ENCODE results near the gene RDH13.
"Not testable (repeated sequence)": the region's sequence is repeated elsewhere in the genome, so short reads cannot be mapped to it uniquely, and the experiment has no call there.

Gene RDH13

DNA sequence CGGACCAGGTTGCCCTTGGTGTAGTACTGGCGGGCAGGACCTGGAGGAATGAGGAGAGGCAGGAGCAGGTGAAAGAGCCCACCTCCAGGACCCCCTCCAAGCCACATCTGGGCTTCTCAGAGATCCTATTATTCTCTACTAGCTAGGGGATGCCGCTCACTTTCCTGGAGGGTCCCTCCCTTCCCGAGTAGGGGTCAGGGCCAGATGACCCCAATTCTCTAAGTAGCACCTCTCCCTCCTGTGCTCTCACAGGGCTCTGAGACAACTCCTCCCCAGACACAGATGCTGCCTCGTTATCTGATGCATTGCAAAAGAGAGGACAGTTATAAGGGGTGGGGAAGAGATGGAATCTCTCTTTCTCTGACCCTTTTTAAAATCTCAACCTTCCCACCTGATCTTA is 47.8 kb downstream of the RDH13 start:
- DNase-seq (ENCODE audit: low read depth): no peak

DNA sequence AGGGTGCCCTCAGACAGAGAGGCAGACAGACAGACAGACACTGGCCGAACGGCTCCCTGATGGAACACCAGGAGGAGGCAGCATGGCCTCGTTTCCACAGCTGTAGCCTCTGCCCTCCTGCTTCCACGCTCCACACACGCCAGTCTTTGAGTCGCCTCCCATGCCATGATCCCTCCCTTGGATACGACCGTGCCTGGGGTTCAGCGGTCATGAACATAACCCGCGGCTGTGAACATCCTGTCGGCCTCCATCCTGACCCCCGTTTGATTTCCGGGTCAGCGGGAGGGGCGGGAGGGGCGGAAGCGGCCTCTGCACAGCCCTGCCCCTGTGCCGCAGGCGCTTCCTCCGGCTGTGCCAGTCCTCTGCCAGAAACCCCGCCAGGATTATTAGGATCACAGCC is 48.2 kb downstream of the RDH13 start:
- DNase-seq (ENCODE audit: low read depth): no peak

DNA sequence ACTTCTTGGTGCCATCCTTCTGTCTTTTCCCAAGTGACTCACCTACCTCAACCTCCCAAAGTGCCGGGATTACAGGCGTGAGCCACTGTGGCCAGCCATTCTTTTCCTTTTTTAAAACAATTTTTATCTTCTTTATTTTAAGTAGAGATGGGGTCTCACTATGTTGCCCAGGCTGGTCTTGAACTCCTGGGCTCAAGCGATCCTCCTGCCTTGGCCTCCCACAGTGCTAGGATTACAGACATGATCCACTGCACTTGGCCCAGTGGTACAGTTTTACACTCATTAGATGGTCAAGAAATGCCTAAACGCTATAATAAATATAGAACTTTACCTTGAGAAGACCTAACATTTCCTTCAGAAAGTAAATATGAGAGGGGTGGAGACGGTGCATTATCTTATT is 49.4 kb downstream of the RDH13 start:
- DNase-seq (ENCODE audit: low read depth): no peak

DNA sequence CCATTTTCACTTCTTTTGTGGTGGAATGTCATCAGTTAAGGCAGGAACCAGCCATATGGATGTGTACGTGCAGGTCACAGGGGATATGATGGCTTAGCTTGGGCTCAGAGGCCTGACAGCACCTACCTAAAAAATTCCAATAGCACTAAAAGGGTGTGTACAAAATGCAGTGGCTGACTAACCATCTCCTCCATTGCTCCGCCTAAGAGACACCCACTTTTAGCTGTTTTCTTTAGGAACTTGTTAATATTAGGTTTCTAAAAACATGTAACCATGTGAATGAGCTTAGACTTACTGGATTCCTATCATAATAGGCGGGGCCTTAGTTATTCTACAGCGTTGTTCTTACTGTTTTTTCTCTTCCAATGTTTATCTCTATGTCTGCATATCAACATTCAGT is 50.6 kb downstream of the RDH13 start:
- DNase-seq (ENCODE audit: low read depth): no peak

DNA sequence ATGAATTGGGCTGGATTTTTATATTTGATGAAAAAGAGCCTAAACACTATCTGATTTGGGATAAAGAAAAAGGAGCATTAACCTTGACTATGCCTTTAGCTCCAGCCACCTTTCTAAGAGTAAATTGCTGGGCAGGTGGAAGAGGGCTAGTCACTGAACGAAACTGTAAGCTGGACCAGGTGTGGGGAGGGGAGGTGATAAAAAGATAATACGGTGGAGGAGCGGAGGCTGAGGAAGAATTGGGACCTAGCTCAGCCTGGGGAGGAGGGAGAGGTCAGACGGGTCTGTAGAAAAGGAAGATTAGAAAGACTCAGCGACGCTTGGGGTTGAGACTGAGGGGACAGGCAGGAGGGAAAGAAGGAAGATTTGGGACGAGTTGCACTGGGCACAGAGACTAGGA is 52.4 kb downstream of the RDH13 start:
- DNase-seq (ENCODE audit: low read depth): not testable (repeated sequence)

DNA sequence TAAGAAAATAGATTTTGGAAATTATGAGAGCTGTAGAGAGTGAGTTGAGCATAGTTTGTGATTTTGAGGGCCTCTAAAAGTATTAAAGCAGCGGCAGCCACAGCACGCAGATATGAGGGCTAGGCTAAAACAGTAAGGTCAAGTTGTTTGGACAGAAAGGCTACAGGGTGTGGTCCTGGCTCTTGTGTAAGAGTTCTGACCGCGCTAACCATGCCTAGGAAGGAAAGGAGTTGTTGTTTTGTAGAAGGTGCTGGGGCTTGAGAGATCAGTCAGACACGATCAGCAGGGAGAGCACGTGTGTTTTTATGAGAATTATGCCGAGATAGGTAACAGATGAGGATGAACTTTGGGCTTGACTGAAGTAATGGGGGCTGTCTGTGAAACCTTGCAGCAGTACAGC is 54.2 kb downstream of the RDH13 start:
- DNase-seq (ENCODE audit: low read depth): not testable (repeated sequence)

DNA sequence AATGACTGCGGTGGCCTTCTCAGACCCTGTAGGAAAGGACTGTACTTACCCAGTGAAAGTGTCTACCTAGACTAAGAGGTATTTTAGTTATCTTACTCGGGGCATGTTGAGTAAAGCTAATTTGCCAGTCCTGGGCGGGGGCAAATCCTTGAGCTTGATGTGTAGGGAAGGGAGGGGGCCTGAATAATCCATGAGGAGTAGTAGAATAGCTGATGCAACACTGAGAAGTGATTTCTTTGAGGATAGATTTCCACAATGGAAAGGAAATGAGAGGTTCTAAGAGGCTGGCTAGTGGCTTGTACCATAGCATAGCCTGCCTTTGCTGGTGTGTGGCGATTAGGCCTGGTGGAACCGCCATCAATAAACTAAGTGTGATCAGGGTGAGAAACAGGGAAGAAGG is 54.8 kb downstream of the RDH13 start:
- not testable (repeated sequence) for DNase-seq (ENCODE audit: low read depth)

DNA sequence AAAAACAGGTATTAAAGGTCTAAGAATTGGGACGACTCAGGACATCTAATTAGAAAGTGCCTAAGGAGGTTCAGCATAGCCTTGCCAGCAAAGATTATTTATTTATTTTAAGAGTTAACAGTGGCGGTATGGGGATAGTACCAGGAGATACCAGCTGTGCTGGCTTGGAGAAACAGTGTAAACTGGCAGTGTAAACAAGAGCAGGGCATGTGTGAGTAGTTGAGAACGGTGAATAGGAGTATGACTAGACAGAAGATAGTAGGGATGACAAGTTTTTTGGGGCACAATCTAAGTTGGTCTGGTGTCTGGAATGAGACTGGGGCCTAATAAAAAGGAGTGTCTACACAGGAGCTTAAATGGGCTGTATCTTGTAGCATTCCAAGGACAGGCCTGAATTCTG is 55.4 kb downstream of the RDH13 start:
- DNase-seq (ENCODE audit: low read depth): not testable (repeated sequence)

DNA sequence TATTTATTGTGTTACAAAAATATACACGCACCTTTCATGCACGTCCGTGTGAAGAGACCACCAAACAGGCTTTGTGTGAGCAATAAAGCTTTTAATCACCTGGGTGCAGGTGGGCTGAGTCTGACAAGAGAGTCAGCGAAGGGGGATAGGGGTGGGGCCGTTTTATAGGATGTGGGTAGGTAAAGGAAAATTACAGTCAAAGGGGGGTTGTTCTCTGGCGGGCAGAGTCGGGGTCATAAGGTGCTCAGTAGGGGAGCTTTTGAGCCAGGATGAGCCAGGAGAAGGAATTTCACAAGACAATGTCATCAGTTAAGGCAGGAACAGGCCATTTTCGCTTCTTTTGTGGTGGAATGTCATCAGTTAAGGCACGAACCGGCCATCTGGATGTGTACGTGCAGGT is 56.2 kb downstream of the RDH13 start:
- not testable (repeated sequence) for DNase-seq (ENCODE audit: low read depth)

DNA sequence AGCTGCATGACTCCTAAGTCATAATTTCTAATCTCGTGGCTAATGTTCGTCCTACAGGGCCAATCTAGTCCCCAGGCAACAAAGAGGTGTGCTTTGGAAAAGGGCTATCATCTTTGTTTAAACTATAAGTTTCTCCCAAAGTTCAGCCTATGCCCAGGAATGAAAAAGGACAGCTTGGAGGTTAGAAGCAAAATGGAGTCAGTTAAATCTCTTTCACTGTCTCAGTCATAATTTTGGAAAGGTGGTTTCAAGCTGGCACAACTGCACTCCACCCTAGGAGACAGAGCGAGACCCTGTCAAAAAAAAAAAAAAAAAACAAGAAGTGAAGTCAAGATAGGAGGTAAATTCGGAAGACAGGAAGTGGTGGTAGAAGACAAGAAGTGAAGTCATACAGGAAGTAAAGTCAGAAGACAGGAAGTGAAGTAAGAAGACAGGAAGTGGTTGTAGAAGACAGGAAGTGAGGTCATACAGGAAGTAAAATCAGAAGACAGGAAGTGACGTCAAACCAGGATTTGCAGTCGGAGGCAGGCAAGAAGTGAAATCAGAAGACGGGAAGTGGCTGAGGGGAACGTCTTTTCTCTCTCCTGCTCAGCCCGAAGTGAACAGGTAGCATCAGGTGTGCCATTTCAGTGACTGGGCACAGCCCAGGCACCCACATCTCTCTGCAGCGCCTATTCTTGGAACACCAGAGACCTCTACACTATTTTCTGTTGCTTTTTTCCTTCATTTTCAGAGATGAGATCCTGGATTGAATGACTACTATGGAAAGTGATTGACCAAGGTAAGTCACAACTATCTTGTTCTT is 57.1 kb downstream of the RDH13 start:
- no peak for DNase-seq (ENCODE audit: low read depth)

DNA sequence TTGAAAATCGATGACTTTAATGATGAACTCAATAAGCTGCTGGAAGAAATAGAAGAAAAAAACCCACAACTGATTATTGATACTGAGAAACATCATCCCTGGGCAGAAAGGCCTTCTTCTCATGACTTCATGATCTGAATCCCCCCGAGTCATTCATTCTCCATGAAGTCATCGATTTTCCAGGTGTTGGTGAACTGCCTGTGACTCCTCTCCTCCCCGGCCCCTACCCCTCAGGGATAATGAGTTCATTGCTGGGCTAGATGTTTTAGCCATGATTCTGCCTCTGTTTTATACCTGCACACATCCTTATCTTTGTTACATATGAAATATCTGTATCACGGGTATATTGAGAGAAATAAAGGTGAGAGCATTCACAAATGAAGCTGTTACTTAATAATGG is 62.2 kb downstream of the RDH13 start:
- no peak for DNase-seq (ENCODE audit: low read depth)

DNA sequence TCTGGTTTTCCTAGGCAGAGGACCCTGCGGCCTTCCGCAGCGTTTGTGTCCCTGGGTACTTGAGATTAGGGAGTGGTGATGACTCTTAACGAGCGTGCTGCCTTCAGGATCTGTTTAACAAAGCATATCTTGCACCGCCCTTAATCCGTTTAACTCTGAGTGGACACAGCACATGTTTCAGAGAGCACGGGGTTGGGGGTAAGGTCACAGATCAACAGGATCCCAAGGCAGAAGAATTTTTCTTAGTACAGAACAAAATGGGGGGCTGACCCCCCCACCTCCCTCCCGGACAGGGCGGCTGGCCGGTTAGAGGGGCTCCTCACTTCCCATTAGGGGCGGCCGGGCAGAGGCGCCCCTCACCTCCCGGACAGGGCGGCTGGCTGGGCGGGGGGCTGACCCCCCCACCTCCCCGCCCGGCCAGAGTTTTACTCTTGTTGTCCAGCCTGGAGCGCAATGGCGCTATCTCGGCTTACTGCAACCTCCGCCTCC is 64.2 kb downstream of the RDH13 start:
- not testable (repeated sequence) for DNase-seq (ENCODE audit: low read depth)

DNA sequence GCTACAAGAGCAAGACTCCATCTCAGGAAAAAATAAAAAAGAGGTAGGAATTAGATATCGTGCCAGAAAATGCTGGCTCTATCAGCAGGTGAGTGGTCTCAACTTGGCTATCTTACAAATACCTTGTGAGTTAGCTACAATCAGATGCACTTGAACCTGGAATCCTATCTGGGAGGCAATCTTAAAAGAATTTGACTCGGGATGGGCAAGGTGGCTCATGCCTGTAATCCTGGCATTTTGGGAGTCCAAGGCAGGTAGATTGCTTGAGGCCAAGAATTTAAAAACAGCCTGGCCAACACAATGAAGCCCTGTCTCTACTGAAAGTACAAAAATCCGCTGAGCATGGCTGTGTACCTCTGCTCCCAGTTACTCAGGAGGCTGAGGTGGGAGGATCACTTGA is 67.4 kb downstream of the RDH13 start:
- no peak for DNase-seq (ENCODE audit: low read depth)
